Hepatocyte (in vitro differentiated cells): Measurements from ENCODE around the gene CLEC4F.

Source experiments
- CTCF ChIP-seq: fragments of 200-600 bp; sonication (generic); IDR thresholded peaks from 2 replicates; pipeline ENCODE4 v1.5.1; 2016; ENCODE audit warnings: antibody characterized with exemption, mild to moderate bottlenecking; ENCODE audit not compliant: poor library complexity
- EZH2 ChIP-seq: fragments of 200-600 bp; sonication (generic); IDR thresholded peaks from 2 replicates; pipeline ENCODE4 v1.6.1; 2016; ENCODE audit warnings: antibody characterized with exemption, mild to moderate bottlenecking, borderline replicate concordance
- EZH2phosphoT487 ChIP-seq: fragments of 200-600 bp; sonication (generic); IDR thresholded peaks from one replicate; pipeline ENCODE4 v1.6.1; 2018; ENCODE audit warnings: antibody characterized with exemption, mild to moderate bottlenecking, low read depth, moderate library complexity; ENCODE audit not compliant: unreplicated experiment, severe bottlenecking

GRCh38 chr2:70851704-70852103, 31.3 kb upstream of the CLEC4F start:
- TF ChIP-seq CTCF (no peak), EZH2 (no peak), EZH2phosphoT487 (no peak)
